ENCODE data around the gene BTBD7.

DNA sequence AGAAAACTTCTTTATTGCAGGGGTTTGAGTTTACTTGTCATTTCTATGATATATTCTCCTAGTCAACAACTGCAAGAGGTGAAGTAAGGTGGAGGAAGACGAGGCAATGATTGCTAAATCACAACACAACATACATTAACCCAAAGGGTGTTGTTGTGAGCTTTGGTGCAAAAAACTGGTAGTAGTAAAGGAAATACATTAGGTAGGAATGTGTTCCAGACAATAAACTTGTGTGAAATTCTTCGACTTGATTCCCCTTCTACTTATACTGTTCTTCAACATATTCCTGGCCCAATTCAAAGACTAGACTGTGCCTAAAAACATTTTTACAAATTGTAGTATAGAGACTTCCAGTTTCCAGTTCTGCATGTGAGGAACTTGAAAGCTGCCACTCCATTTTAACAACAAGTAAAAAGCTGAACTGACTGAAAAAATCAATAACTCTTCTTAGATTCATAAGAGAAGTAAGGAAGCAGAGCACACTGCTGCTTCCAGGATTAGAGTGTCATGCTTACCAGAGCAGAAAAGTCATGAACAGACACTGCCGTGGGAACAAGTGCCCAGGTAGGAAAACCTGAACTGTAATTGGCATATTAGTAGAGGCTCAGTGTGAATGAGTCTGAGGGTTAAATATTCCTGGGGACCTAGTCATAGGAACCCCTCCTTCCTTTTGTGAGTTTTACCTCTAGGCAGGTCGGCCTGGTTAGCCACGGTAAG lies 36.3 kb upstream of the BTBD7 start:
- TF ChIP-seq, protein P1, sequence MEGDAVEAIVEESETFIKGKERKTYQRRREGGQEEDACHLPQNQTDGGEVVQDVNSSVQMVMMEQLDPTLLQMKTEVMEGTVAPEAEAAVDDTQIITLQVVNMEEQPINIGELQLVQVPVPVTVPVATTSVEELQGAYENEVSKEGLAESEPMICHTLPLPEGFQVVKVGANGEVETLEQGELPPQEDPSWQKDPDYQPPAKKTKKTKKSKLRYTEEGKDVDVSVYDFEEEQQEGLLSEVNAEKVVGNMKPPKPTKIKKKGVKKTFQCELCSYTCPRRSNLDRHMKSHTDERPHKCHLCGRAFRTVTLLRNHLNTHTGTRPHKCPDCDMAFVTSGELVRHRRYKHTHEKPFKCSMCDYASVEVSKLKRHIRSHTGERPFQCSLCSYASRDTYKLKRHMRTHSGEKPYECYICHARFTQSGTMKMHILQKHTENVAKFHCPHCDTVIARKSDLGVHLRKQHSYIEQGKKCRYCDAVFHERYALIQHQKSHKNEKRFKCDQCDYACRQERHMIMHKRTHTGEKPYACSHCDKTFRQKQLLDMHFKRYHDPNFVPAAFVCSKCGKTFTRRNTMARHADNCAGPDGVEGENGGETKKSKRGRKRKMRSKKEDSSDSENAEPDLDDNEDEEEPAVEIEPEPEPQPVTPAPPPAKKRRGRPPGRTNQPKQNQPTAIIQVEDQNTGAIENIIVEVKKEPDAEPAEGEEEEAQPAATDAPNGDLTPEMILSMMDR (conservative IDR thresholded peaks at IDR 0.05), result no peak
- no peak for TF ChIP-seq EZH2 (IDR thresholded peaks at IDR 0.05; ENCODE audit: low read depth)
